Mesodermal cell (in vitro differentiated cells): ENCODE measurements around the gene C6orf132. TPM values are rescaled to one million over a fixed set of nuclear protein-coding genes. Genes with fewer than 3 reads are reported as not detected.

Experiments
- H3K27ac ChIP-seq: 2 replicates; pipeline ENCODE4 v1.7.0; 2013; ENCODE audit warnings: mild to moderate bottlenecking, low read depth, low read length, moderate library complexity; ENCODE audit not compliant: severe bottlenecking
- H3K36me3 ChIP-seq: 2 replicates; pipeline ENCODE4 v1.7.1; 2013; ENCODE audit warnings: mild to moderate bottlenecking, low read length, moderate library complexity; ENCODE audit not compliant: control insufficient read depth, insufficient read depth
- H3K4me1 ChIP-seq: one replicate; pipeline ENCODE4 v1.7.1; 2013; ENCODE audit warnings: mild to moderate bottlenecking, low read length; ENCODE audit not compliant: insufficient read depth, control insufficient read depth, poor library complexity, severe bottlenecking
- H3K4me3 ChIP-seq: 2 replicates; pipeline ENCODE4 v1.7.0; 2013; ENCODE audit warnings: low read length, control low read depth, mild to moderate bottlenecking; ENCODE audit not compliant: insufficient read depth, poor library complexity, severe bottlenecking; ENCODE audit errors: extremely low read depth
- H3K9me3 ChIP-seq: 2 replicates; pipeline ENCODE4 v1.7.1; 2013; ENCODE audit warnings: mild to moderate bottlenecking, low read length, moderate library complexity; ENCODE audit not compliant: control insufficient read depth
- WGBS, 2 experiments: methylation state at CpG; one replicate each; pipeline ENCODE4 v1.1.5; 2013; ENCODE audit warnings: missing lambda C conversion rate in 2 of 2; ENCODE audit not compliant: insufficient coverage in 2 of 2; 5-methylcytosine and 5-hydroxymethylcytosine counted together
- polyA plus RNA-seq, 2 experiments: library from polyadenylated mRNA; stranded (reverse); fragments of 50-300 nt; gene quantifications; one replicate each; pipeline ENCODE4 v1.2.3, GENCODE V29; 2013

The C6orf132 gene, protein sequence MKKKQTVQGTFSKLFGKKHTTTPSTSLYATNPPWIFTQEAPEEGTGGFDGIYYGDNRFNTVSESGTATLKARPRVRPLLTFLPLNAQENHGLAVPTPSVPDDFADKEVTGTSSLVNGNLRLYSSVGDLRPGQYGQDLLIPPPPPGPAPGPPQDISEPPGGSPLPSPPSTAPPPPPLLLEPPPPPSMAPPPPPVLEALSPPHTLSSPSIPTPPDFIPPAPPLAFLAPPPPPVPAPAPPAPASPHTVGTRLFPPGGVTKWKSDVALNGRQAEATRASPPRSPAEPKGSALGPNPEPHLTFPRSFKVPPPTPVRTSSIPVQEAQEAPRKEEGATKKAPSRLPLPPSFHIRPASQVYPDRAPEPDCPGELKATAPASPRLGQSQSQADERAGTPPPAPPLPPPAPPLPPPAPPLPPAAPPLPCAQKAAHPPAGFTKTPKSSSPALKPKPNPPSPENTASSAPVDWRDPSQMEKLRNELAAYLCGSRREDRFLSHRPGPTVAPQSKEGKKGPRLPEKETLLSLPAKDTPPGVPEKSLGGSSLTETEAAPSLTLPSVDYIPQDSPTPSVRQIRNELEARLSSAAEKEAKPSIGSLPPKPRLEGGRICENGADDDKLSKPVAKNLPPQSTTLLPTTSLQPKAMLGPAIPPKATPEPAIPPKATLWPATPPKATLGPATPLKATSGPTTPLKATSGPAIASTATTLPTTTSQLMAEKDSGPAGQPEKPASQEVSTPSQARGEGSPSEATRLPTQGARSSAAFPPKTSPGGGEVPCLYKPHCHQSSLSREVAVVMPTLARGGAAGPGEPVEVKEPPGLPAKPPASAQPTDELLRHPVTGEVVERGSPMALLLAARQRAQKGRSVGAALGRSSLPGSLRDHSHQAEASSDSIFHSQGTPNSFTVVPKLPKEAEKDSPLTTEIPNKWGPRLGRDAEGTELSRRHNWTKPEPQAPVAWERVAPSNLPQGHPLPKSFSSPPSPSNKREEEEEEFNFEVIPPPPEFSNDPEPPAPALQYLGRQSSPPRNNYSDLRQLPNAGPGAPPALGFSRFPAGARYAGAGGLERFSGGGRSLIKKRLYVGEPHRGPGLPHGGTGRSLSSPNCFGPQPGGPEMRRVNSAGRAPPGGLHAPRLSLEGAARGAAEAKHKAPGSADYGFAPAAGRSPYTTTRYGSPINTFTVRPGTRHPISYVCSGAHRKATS
- 0.66 TPM for polyA plus RNA-seq (2013, experiment 1 of 2)
- polyA plus RNA-seq (2013, experiment 2 of 2), result 1.0 TPM

DNA sequence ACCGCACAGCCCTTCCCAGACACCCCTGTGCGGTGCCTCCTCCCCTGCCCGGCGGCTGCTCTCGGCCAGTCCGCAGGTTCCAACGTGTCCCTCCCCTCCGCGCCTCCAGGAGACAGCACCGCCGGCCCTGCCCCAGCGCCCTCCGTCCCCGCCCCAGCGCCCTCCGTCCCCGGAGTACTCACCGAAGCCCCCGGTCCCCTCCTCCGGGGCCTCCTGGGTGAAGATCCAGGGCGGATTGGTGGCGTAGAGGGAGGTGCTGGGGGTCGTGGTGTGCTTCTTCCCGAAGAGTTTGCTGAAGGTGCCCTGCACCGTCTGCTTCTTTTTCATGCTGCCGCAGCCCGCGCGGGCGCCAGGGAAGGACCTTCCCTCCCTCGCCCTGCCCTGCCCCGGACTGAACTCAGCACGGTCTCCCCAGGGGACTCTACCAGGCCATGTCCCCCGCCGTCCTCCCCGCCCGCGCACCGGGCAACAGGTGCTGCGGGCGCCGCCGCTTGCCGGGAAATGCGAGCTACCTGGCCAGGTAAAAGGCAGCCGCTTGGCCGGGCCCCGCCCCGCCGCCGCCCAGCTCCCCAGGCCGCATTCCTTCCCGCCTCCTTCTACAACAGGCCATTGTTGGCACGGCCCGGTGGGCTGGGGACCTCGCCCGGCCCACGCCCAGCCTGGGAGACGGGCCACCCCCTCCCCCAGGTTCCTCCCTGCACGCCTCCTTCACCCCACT lies at the start of gene C6orf132:
Gene C6orf132 (minus strand): TSS at position 503 of the 718 bp plus-strand sequence. CDS start 176 bp downstream, at position 327.
- H3K4me3 ChIP-seq, result peak within 1 kb of the TSS; percentile 52
- no peaks in the 10 kb centered on the region for H3K36me3 ChIP-seq
- H3K27ac ChIP-seq, result peak within 1 kb of the TSS; percentile 16
- WGBS, 2 experiments, result 1 to 2% methylated on average over 24 to 38 of the region's 60 CpGs
- H3K4me1 ChIP-seq, result peaks cover 42% of the 10 kb centered on the region
- no peaks in the 10 kb centered on the region for H3K9me3 ChIP-seq

DNA sequence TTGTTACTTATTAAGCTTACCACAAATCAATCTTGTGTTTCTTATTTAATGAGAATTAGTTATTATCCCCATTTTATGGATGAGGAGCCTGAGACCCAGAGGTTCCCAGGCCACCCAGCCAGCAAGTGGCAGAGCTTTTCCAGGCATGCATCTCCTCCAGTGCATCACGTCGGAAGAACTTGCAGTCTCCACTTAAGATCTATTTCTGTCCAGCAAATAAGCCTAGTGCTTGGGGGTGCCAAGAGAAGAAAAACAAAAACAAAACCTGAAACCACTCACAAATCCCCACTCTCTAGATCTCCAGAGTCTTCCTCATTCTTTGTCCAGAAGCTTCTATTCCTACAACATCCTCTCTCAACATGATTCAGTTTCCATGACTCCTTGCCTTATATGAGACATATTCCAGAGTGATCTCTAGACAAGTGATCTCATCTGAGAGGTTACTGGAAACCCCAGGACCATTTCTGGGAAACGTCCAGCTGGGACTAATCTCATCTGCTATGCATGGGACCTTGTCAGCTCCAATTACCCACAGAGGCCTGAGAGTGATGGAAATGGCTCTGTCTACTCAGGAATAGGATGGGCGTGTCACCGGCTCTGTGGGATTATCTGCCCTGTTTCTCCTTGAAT lies 48.2 kb upstream of the C6orf132 start:
- Histone ChIP-seq H3K4me3 (no peak overlapping the region), H3K36me3 (no peaks in the 10 kb centered on the region), H3K9me3 (no peaks in the 10 kb centered on the region), H3K4me1 (peaks cover 2% of the 10 kb centered on the region), H3K27ac (no peak overlapping the region)
- WGBS, 2 experiments, result 97 to 100% methylated on average over 2 to 4 of the region's 5 CpGs

DNA sequence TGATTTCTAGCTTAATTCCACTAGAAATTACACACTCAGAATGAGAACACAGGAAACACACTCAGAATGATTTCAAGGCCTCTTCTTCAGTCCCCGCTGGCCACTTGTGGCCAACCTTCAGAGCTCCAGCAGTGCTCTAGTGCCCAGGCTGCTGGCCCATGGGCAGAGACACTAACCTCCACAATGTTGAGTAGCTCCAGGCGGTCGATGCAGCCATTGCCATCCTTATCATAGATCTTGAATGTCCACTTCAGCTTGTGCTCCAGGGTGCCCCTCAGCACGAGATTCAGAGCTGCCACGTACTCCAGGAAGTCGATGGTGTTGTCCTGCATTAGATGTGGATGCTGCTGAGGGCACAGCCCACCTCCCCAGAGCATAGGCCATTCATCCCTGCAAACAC lies 46.0 kb upstream of the C6orf132 start:
- Histone ChIP-seq H3K36me3 (no peaks in the 10 kb centered on the region), H3K27ac (no peak overlapping the region), H3K9me3 (no peaks in the 10 kb centered on the region), H3K4me3 (no peak overlapping the region), H3K4me1 (peaks cover 2% of the 10 kb centered on the region)
- 89 to 94% methylated on average over 3 to 5 of the region's 6 CpGs for WGBS, 2 experiments

DNA sequence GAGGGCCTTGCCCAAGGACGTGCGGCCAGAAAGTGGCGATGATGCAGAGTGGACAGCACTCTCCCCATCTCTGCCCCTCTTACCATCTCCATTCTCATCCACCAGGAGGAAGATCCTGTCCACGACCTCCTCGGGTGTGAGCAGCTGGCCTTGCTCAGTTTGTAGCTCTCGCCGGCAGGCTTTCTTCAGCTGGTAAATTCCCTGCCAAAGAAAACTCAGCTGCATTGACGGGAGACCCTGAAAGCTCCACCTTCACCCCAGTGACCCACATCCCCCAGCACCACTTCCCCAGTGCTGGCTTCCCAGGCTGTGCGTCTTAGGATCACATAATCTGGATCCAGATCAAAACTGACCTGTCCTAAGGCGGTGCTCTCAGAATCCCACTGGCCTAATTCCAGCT lies 43.2 kb upstream of the C6orf132 start:
- no peaks in the 10 kb centered on the region for H3K9me3 ChIP-seq
- no peaks in the 10 kb centered on the region for H3K4me1 ChIP-seq
- WGBS, 2 experiments, result 76 to 77% methylated on average over 8 to 10 of the region's 10 CpGs
- H3K4me3 ChIP-seq, result no peak overlapping the region
- no peaks in the 10 kb centered on the region for H3K36me3 ChIP-seq
- no peak overlapping the region for H3K27ac ChIP-seq

DNA sequence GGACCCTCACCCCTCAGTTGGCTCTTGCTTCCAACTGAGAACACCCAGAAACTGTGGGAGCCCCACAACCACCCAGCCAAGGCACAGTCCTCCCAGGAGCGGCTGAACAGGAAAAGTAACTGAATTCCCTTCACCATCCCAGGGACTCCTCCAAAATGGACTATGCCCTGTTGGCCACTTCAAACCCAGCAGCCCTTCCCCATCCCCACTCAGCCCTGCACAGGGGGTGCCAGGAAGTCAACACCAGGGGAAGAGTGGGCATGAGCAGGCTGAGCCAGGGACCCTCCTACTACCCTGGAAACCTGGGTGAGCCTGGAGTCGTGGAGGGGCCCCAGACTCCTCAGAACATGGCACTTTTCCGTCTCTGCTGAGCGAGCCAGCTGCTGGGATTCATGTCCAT lies 42.1 kb upstream of the C6orf132 start:
- no peaks in the 10 kb centered on the region for H3K9me3 ChIP-seq
- no peaks in the 10 kb centered on the region for H3K4me1 ChIP-seq
- no peaks in the 10 kb centered on the region for H3K36me3 ChIP-seq
- 83 to 90% methylated on average over 2 to 3 of the region's 4 CpGs for WGBS, 2 experiments
- H3K27ac ChIP-seq, result no peak overlapping the region
- no peak overlapping the region for H3K4me3 ChIP-seq

DNA sequence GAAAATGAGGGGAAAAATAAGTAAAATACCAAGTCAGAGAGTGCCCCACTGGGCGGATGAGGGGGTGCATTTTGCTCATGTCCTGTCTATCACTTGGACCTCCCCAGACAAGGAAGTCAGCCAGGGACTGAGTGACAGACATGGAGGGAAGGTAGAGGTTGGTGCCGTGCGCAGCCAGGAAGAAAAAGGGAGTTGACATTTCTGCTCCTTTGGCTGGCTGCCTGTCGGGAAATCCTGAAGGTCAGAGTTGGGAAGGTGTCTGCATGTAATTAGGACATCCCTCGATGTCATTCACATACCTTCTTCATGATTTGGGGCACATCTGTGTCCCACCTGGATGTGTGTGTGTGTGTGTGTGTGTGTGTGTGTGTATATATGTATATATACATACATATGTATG lies 39.7 kb upstream of the C6orf132 start:
- WGBS, 2 experiments, result 78 to 83% methylated on average over 3 to 4 of the region's 5 CpGs
- H3K36me3 ChIP-seq, result no peaks in the 10 kb centered on the region
- H3K9me3 ChIP-seq, result no peaks in the 10 kb centered on the region
- no peaks in the 10 kb centered on the region for H3K4me1 ChIP-seq
- H3K4me3 ChIP-seq, result no peak overlapping the region
- no peak overlapping the region for H3K27ac ChIP-seq

DNA sequence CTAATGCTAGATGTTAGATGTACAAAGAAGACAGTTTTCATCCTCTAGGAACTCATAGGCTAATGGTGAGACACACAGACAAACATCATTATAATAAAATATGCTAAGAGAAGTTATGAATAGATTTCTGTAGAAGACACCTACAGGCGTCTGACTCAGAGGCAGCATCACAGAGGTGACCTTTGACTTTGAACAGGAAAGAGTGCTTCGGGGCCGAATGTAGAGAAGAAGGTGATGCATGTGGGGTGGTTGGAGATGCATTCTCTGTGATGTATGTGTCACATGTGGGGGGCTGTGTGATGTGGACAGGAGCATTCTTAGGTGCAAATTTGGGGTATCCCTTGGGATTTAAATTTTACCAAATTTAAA lies 37.5 kb upstream of the C6orf132 start:
- H3K4me1 ChIP-seq, result no peaks in the 10 kb centered on the region
- no peaks in the 10 kb centered on the region for H3K36me3 ChIP-seq
- H3K9me3 ChIP-seq, result no peaks in the 10 kb centered on the region
- H3K27ac ChIP-seq, result no peak overlapping the region
- WGBS, 2 experiments, result 80 to 96% methylated on average over 3 of the region's 3 CpGs
- no peak overlapping the region for H3K4me3 ChIP-seq

DNA sequence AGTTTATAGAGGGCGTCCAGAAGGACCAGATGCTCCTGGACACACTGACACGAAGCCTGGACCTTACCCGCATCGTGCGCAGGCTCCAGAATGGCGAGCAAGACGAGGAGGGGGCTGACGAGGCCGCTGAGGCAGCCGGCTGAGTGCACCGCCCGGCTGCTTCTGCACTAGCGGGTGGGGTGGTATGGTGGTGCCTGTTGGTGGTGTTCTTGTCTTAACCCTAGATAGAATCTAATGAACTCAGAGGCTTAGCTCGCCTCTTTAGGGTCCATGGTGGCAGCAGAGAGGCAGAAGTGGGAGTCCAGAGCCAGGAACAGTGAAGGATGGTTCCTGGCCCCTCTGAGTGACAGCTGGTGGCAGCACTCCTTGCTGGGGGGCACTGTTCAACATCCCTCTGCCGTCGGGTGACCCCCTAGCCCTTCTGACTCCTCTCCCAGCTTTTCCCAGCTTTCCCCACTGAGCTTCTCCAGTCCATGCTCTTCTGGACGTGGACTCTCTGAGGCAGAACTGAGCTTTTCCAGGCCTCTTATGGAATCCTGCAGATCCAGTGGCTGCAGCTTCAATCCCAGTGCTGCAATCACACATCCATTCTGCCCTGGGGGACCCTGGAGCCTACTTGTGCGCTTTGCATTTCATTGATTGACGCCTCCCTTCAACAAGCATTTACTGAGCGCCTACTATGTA lies 37.0 kb upstream of the C6orf132 start:
- H3K4me3 ChIP-seq, result no peak overlapping the region
- no peak overlapping the region for H3K27ac ChIP-seq
- 92 to 93% methylated on average over 14 to 17 of the region's 20 CpGs for WGBS, 2 experiments
- no peaks in the 10 kb centered on the region for H3K9me3 ChIP-seq
- H3K36me3 ChIP-seq, result no peaks in the 10 kb centered on the region
- H3K4me1 ChIP-seq, result no peaks in the 10 kb centered on the region

DNA sequence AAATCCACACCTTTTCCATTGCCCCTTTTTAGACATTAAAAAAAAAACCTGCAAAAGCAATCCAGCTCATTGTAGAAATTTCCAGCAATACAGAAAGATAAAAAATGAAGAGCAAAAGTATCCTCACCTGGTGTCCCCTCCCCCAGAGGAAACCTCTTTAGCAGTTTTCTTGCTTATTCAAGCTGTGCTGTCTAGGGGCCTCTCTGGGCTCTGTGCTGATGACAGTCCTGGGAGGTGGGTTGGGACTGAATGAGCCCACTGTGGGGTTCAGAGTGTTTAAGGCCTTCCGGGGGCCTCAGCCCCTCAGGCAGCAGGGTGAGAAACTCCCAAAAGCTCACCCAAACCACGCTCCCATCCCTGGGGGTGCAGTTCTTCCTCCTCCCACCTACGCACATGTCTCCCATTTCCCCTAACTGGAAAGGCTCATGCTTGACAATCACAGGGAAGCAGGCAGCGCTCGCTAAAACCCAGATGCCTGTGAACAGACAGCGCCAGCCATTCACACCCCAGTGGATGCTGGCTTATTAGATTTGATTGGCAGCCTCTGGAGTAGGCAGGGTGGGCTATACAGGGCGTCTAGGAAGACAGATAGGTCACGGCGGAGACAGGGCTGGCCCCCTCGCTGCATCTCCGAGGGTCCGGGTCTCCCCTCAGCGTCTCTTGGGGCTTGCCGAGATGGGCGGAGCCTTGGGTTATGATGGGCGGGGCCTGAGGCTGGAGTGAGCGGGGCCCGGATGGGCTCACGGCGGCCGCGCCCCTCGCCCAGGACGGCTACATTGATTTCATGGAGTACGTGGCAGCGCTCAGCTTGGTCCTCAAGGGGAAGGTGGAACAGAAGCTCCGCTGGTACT lies 35.3 kb upstream of the C6orf132 start:
- Histone ChIP-seq H3K4me1 (no peaks in the 10 kb centered on the region), H3K4me3 (no peak overlapping the region), H3K36me3 (no peaks in the 10 kb centered on the region), H3K27ac (no peak overlapping the region), H3K9me3 (no peaks in the 10 kb centered on the region)
- 17 to 26% methylated on average over 21 to 25 of the region's 27 CpGs for WGBS, 2 experiments
